ENCODE data around the gene APIP. TPM values are rescaled to one million over a fixed set of nuclear protein-coding genes. Genes with fewer than 3 reads are reported as not detected.

Gene APIP
- polyA plus RNA-seq, 1 donor (not counting 4 experiments of a cell fraction or from before 2014, with no cell fraction given) = 10.9 TPM

DNA sequence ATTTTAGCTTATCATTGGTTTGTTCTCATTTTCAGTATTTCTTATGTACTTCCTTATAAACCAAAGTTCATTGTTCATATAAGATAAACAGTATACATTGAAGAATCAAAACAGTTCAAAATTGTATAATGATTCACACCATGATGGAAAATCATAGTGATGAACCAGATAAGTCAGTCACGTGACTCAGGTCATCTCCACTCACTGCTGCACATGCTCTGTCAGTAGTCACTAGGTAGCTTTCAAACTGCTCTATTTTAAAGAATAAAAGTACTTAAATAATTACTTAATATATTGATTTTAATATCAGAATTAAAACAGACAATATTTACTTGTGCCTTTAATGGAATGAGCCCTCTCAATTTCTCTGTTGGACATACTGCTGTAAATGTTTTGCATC, 37.8 kb upstream of the APIP start:
- Histone ChIP-seq H3K4me3 (ENCODE audit: control insufficient read depth in 2 of 3, extremely low read depth in 1 of 3, insufficient read depth in 2 of 3, low read depth in 1 of 3, low read length in 3 of 3) (no peak overlapping the region), H3K79me2 (ENCODE audit: control insufficient read depth, insufficient read depth, low read length) (no peaks in the 10 kb centered on the region), H4K20me1 (ENCODE audit: control insufficient read depth, extremely low read depth, insufficient read depth, low read length) (no peaks in the 10 kb centered on the region), H3K9me3 (ENCODE audit: control insufficient read depth, low read depth, low read length) (no peaks in the 10 kb centered on the region), H3K4me2 (ENCODE audit: control insufficient read depth, extremely low read depth, insufficient read depth, low read depth, low read length) (no peak overlapping the region), H3K27ac (ENCODE audit: control insufficient read depth, insufficient read depth, low read length) (no peak overlapping the region), H3K9ac (ENCODE audit: control insufficient read depth, extremely low read depth, insufficient read depth, low read length) (no peak overlapping the region), H3K9me1 (ENCODE audit: control insufficient read depth, extremely low read depth, insufficient read depth, low read length) (no peaks in the 10 kb centered on the region), H3K27me3 (ENCODE audit: control insufficient read depth, extremely low read depth, insufficient read depth, low read length) (no peaks in the 10 kb centered on the region), H2AFZ (ENCODE audit: control insufficient read depth, low read length) (no peak overlapping the region), H3K4me1 (ENCODE audit: control insufficient read depth, extremely low read depth, insufficient read depth, low read length) (no peaks in the 10 kb centered on the region), H3K36me3 (ENCODE audit: control insufficient read depth in 2 of 2, extremely low read depth in 1 of 2, insufficient read depth in 2 of 2, low read length in 2 of 2) (peaks cover 0 to 2% of the 10 kb centered on the region in 2 experiments)
- dilution Hi-C loops (cut with MboI; ENCODE audit: extremely low pct_ligation_motif_present, low sequenced_read_pairs) = no loop called here
- no peak for FAIRE-seq
- no peak for DNase-seq (ENCODE audit: low read depth, low spot score)
- no peak for TF ChIP-seq CTCF (optimal IDR thresholded peaks at IDR 0.05 in 1 of 3, IDR thresholded peaks at IDR 0.05 in 1 of 3, conservative IDR thresholded peaks at IDR 0.05 in 1 of 3; ENCODE audit: extremely low read depth in 1 of 3, insufficient read depth in 2 of 3, low read length in 3 of 3)
- no peak for TF ChIP-seq EZH2 (IDR thresholded peaks at IDR 0.05; ENCODE audit: low read length)

GRCh38 chr11:34948696-34949095, 32.5 kb upstream of the APIP start:
- no peak for TF ChIP-seq CTCF (optimal IDR thresholded peaks at IDR 0.05 in 1 of 3, IDR thresholded peaks at IDR 0.05 in 1 of 3, conservative IDR thresholded peaks at IDR 0.05 in 1 of 3; ENCODE audit: extremely low read depth in 1 of 3, insufficient read depth in 2 of 3, low read length in 3 of 3)
- no peak for TF ChIP-seq EZH2 (IDR thresholded peaks at IDR 0.05; ENCODE audit: low read length)
- dilution Hi-C loops (cut with MboI; ENCODE audit: extremely low pct_ligation_motif_present, low sequenced_read_pairs) = no loop called here
- no peak for FAIRE-seq

More at GRCh38 chr11:34948696-34949095, 32.5 kb upstream of the APIP start:
- Histone ChIP-seq H3K9me1 (ENCODE audit: control insufficient read depth, extremely low read depth, insufficient read depth, low read length) (no peaks in the 10 kb centered on the region), H4K20me1 (ENCODE audit: control insufficient read depth, extremely low read depth, insufficient read depth, low read length) (no peaks in the 10 kb centered on the region), H3K4me3 (ENCODE audit: control insufficient read depth in 2 of 3, extremely low read depth in 1 of 3, insufficient read depth in 2 of 3, low read depth in 1 of 3, low read length in 3 of 3) (no peak overlapping the region), H3K4me2 (ENCODE audit: control insufficient read depth, extremely low read depth, insufficient read depth, low read depth, low read length) (no peak overlapping the region), H3K27me3 (ENCODE audit: control insufficient read depth, extremely low read depth, insufficient read depth, low read length) (no peaks in the 10 kb centered on the region), H3K27ac (ENCODE audit: control insufficient read depth, insufficient read depth, low read length) (no peak overlapping the region), H3K36me3 (ENCODE audit: control insufficient read depth in 2 of 2, extremely low read depth in 1 of 2, insufficient read depth in 2 of 2, low read length in 2 of 2) (no peaks in the 10 kb centered on the region), H3K4me1 (ENCODE audit: control insufficient read depth, extremely low read depth, insufficient read depth, low read length) (no peaks in the 10 kb centered on the region), H3K9me3 (ENCODE audit: control insufficient read depth, low read depth, low read length) (no peaks in the 10 kb centered on the region), H3K79me2 (ENCODE audit: control insufficient read depth, insufficient read depth, low read length) (peaks cover 6% of the 10 kb centered on the region), H2AFZ (ENCODE audit: control insufficient read depth, low read length) (no peak overlapping the region), H3K9ac (ENCODE audit: control insufficient read depth, extremely low read depth, insufficient read depth, low read length) (no peak overlapping the region)
- DNase-seq (ENCODE audit: low read depth, low spot score) = no peak
